ENCODE data around the gene SYT9. TPM values are rescaled to one million over a fixed set of nuclear protein-coding genes. Genes with fewer than 3 reads are reported as not detected.
A peak's percentile ranks its signal among the peaks of the same experiment; 100 is the strongest.

SYT9 gene
- total and polyA plus RNA-seq, 10 of the 15 experiments (the other 5 are each of a cell fraction or from before 2014, with no cell fraction given), result 0.03 TPM; not detected in 9

DNA sequence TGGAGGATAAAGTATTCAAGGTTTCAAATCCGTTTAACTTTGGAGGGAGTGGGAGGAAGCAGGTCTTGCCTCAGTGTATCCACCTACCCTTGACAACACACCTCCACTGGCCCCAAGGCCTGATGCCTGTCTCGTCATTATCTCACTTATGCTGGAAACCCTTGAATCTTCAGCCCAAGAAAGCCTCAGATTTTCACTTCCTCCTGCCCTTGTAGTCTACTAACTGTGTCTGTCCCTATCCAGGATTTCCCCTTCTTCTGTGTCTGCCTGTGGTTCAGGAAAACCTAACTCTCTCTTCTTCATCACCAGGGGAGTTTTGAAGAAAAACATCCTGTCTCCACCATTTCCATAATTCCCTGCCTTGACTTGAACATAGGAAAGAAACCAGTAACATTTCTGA lies 56.1 kb downstream of the SYT9 start (continued):
- TF ChIP-seq, protein P1, sequence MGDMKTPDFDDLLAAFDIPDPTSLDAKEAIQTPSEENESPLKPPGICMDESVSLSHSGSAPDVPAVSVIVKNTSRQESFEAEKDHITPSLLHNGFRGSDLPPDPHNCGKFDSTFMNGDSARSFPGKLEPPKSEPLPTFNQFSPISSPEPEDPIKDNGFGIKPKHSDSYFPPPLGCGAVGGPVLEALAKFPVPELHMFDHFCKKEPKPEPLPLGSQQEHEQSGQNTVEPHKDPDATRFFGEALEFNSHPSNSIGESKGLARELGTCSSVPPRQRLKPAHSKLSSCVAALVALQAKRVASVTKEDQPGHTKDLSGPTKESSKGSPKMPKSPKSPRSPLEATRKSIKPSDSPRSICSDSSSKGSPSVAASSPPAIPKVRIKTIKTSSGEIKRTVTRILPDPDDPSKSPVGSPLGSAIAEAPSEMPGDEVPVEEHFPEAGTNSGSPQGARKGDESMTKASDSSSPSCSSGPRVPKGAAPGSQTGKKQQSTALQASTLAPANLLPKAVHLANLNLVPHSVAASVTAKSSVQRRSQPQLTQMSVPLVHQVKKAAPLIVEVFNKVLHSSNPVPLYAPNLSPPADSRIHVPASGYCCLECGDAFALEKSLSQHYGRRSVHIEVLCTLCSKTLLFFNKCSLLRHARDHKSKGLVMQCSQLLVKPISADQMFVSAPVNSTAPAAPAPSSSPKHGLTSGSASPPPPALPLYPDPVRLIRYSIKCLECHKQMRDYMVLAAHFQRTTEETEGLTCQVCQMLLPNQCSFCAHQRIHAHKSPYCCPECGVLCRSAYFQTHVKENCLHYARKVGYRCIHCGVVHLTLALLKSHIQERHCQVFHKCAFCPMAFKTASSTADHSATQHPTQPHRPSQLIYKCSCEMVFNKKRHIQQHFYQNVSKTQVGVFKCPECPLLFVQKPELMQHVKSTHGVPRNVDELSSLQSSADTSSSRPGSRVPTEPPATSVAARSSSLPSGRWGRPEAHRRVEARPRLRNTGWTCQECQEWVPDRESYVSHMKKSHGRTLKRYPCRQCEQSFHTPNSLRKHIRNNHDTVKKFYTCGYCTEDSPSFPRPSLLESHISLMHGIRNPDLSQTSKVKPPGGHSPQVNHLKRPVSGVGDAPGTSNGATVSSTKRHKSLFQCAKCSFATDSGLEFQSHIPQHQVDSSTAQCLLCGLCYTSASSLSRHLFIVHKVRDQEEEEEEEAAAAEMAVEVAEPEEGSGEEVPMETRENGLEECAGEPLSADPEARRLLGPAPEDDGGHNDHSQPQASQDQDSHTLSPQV (IDR thresholded peaks at IDR 0.05), result no peak
- TF ChIP-seq, protein P2, sequence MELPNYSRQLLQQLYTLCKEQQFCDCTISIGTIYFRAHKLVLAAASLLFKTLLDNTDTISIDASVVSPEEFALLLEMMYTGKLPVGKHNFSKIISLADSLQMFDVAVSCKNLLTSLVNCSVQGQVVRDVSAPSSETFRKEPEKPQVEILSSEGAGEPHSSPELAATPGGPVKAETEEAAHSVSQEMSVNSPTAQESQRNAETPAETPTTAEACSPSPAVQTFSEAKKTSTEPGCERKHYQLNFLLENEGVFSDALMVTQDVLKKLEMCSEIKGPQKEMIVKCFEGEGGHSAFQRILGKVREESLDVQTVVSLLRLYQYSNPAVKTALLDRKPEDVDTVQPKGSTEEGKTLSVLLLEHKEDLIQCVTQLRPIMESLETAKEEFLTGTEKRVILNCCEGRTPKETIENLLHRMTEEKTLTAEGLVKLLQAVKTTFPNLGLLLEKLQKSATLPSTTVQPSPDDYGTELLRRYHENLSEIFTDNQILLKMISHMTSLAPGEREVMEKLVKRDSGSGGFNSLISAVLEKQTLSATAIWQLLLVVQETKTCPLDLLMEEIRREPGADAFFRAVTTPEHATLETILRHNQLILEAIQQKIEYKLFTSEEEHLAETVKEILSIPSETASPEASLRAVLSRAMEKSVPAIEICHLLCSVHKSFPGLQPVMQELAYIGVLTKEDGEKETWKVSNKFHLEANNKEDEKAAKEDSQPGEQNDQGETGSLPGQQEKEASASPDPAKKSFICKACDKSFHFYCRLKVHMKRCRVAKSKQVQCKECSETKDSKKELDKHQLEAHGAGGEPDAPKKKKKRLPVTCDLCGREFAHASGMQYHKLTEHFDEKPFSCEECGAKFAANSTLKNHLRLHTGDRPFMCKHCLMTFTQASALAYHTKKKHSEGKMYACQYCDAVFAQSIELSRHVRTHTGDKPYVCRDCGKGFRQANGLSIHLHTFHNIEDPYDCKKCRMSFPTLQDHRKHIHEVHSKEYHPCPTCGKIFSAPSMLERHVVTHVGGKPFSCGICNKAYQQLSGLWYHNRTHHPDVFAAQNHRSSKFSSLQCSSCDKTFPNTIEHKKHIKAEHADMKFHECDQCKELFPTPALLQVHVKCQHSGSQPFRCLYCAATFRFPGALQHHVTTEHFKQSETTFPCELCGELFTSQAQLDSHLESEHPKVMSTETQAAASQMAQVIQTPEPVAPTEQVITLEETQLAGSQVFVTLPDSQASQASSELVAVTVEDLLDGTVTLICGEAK (IDR thresholded peaks at IDR 0.05; ENCODE audit: borderline replicate concordance), result no peak
- TF ChIP-seq, protein P3, sequence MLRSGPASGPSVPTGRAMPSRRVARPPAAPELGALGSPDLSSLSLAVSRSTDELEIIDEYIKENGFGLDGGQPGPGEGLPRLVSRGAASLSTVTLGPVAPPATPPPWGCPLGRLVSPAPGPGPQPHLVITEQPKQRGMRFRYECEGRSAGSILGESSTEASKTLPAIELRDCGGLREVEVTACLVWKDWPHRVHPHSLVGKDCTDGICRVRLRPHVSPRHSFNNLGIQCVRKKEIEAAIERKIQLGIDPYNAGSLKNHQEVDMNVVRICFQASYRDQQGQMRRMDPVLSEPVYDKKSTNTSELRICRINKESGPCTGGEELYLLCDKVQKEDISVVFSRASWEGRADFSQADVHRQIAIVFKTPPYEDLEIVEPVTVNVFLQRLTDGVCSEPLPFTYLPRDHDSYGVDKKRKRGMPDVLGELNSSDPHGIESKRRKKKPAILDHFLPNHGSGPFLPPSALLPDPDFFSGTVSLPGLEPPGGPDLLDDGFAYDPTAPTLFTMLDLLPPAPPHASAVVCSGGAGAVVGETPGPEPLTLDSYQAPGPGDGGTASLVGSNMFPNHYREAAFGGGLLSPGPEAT (IDR thresholded peaks at IDR 0.05; ENCODE audit: low read depth), result peak; percentile 78
- TF ChIP-seq RB1 (IDR thresholded peaks at IDR 0.05; ENCODE audit: borderline replicate concordance) (no peak), CREM (IDR thresholded peaks at IDR 0.05; ENCODE audit: low read depth) (no peak), TAF1 (IDR thresholded peaks at IDR 0.05; ENCODE audit: borderline replicate concordance, low read depth, low read length) (no peak), SIN3A (IDR thresholded peaks at IDR 0.05; ENCODE audit: low read depth, low read length) (no peak), NR2C2 (IDR thresholded peaks at IDR 0.05; ENCODE audit: borderline replicate concordance, control insufficient read depth, insufficient read length, low read depth) (no peak), POLR2A (IDR thresholded peaks at IDR 0.05; ENCODE audit: low read depth, low read length) (no peak)

Data from GM12878 (cell line).